OCI-LY7 (cell line): ENCODE data around the gene DCAF8. TPM values are rescaled to one million over a fixed set of nuclear protein-coding genes. Genes with fewer than 3 reads are reported as not detected.
A peak's percentile ranks its signal among the peaks of the same experiment; 100 is the strongest.

Source experiments
- BruUV-seq: library from RNA; stranded (reverse); fragments of 400-500 nt; replicated peaks from 2 replicates; lab custom pipeline; 2021; lab: Mats Ljungman, UMichigan
- CTCF ChIA-PET: fragments of 300-600 bp; sonication (Branson Sonifier 250); formaldehyde crosslinking; loops from one replicate; lab custom pipeline; 2022; ENCODE audit warnings: antibody characterized with exemption; ENCODE audit not compliant: unreplicated experiment; lab: Charles Lee
- POLR2A ChIA-PET: fragments of 300-600 bp; sonication (Branson Sonifier 250); formaldehyde crosslinking; loops from one replicate; lab custom pipeline; 2022; ENCODE audit warnings: antibody characterized with exemption; lab: Charles Lee
- DNase-seq: peaks from one replicate; pipeline ENCODE4 v3.0.0-alpha.2; 2015; ENCODE audit warnings: low spot score
- H2AFZ ChIP-seq: fragments of 200-600 bp; sonication (generic), shearing (Covaris generic); 2 replicates; pipeline ENCODE4 v1.6.1; 2014; ENCODE audit warnings: mild to moderate bottlenecking, antibody characterized with exemption, low read length, moderate library complexity
- H3K27ac ChIP-seq: fragments of 200-600 bp; sonication (generic); 2 replicates; pipeline ENCODE4 v1.5.1; 2014; ENCODE audit warnings: mixed run types, low read depth, mild to moderate bottlenecking, moderate library complexity, low read length, inconsistent platforms; ENCODE audit not compliant: poor library complexity, severe bottlenecking
- H3K36me3 ChIP-seq: fragments of 200-600 bp; sonication (generic); 2 replicates; pipeline ENCODE4 v1.6.1; 2014; ENCODE audit warnings: mild to moderate bottlenecking, antibody characterized with exemption, low read length, moderate library complexity, mixed read lengths; ENCODE audit not compliant: insufficient read depth
- H3K4me1 ChIP-seq: fragments of 200-600 bp; sonication (generic); 2 replicates; pipeline ENCODE4 v1.5.1; 2014; ENCODE audit warnings: mild to moderate bottlenecking, low read length; ENCODE audit not compliant: insufficient read depth, poor library complexity, severe bottlenecking
- H3K4me2 ChIP-seq: fragments of 200-600 bp; sonication (generic); 2 replicates; pipeline ENCODE4 v1.6.1; 2014; ENCODE audit warnings: mild to moderate bottlenecking, low read length
- H3K4me3 ChIP-seq: fragments of 200-600 bp; sonication (generic); 2 replicates; pipeline ENCODE4 v1.5.1; 2014; ENCODE audit warnings: mild to moderate bottlenecking, low read depth, low read length; ENCODE audit not compliant: poor library complexity, severe bottlenecking
- H3K79me2 ChIP-seq: fragments of 200-600 bp; sonication (generic); 2 replicates; pipeline ENCODE4 v1.6.1; 2016; ENCODE audit warnings: low read depth, mild to moderate bottlenecking, low read length, moderate library complexity, mixed read lengths; ENCODE audit not compliant: insufficient read depth
- H3K9me2 ChIP-seq: fragments of 200-600 bp; sonication (generic); 2 replicates; pipeline ENCODE4 v1.6.1; 2016; ENCODE audit warnings: mild to moderate bottlenecking, low read length, mixed read lengths; ENCODE audit not compliant: insufficient read depth
- H3K9me3 ChIP-seq: fragments of 200-600 bp; sonication (generic); 2 replicates; pipeline ENCODE4 v1.6.1; 2014; ENCODE audit warnings: mild to moderate bottlenecking, mixed run types, low read length, mixed read lengths
- H4K20me1 ChIP-seq: fragments of 200-600 bp; sonication (generic); 2 replicates; pipeline ENCODE4 v1.6.1; 2014; ENCODE audit warnings: mild to moderate bottlenecking, antibody characterized with exemption, low read length, moderate library complexity, mixed read lengths; ENCODE audit not compliant: insufficient read depth
- CTCF ChIP-seq: fragments of 200-600 bp; sonication (generic); conservative IDR thresholded peaks from 2 replicates; pipeline ENCODE4 v1.5.1; 2014; ENCODE audit warnings: mild to moderate bottlenecking, antibody characterized with exemption, low read length, moderate library complexity, mixed read lengths
- EZH2phosphoT487 ChIP-seq: fragments of 200-600 bp; sonication (generic); IDR thresholded peaks from 2 replicates; pipeline ENCODE4 v1.6.1; 2018; ENCODE audit warnings: low read depth, borderline replicate concordance, mild to moderate bottlenecking, mixed run types, antibody characterized with exemption, low read length, moderate library complexity, mixed read lengths
- intact Hi-C: fragments of 100-400 bp; cut with micrococcal nuclease; formaldehyde crosslinking; loops from one replicate; pipeline ENCODE4 v1.10.0; 2022; ENCODE audit not compliant: unreplicated experiment
- total RNA-seq, 2 experiments: library from RNA; depleted of rRNA in 1 of 2; stranded (reverse); fragments of >200 nt in 1 of 2; shearing (Covaris generic) in 1 of 2; gene quantifications; 2 replicates each; pipeline ENCODE4 v1.2.3, GENCODE V29; 2014 to 2022

The DCAF8 gene
- total RNA-seq, 2 experiments from 2014 or later, result 118 to 139 TPM

GRCh38 chr1:160285506-160285905, 23.2 kb upstream of the DCAF8 start:
- Histone ChIP-seq H3K4me2 (peak overlapping the region; percentile 82), H3K4me3 (peak overlapping the region; percentile 77), H3K4me1 (peaks cover 9% of the 10 kb centered on the region), H3K9me3 (no peaks in the 10 kb centered on the region), H4K20me1 (no peaks in the 10 kb centered on the region), H3K36me3 (peaks cover 46% of the 10 kb centered on the region), H3K9me2 (no peaks in the 10 kb centered on the region), H3K79me2 (peaks cover 7% of the 10 kb centered on the region; the same call in 1 of the 2 replicates), H2AFZ (peak overlapping the region; percentile 48; the same call in 1 of the 2 replicates), H3K27ac (no peak overlapping the region)
- DNase-seq, result no peak
- ChIA-PET POLR2A (interaction anchor here (0.7 to 2.1 kb wide), 9 partner anchors 10 to 188 kb away, joined by 3 to 14 read pairs (median 5); partner anchors contain the start of genes DCAF8 and PEA15), CTCF (interaction anchor here (0.6 to 1.0 kb wide), 2 partner anchors 92 to 386 kb away, joined by 3 to 5 read pairs; no protein-coding TSS in a partner anchor)
- TF ChIP-seq EZH2phosphoT487, result no peak
- TF ChIP-seq CTCF, result no peak
- intact Hi-C loops, result loop anchor here (1.0 to 2.0 kb wide), 2 partner anchors 57 to 184 kb away; partner anchors contain the start of genes COPA and NCSTN
- BruUV-seq, result no TSS peak

- Histone ChIP-seq H3K27ac (peak within 1 kb of the TSS; percentile 25), H3K79me2 (peaks cover 7% of the 10 kb centered on the region; the same call in 1 of the 2 replicates), H2AFZ (peak within 1 kb of the TSS; percentile 48; the same call in 1 of the 2 replicates), H3K9me2 (no peaks in the 10 kb centered on the region), H3K4me3 (peak within 1 kb of the TSS; percentile 77), H4K20me1 (no peaks in the 10 kb centered on the region), H3K4me1 (peaks cover 9% of the 10 kb centered on the region), H3K36me3 (peaks cover 46% of the 10 kb centered on the region), H3K4me2 (peak within 1 kb of the TSS; percentile 82), H3K9me3 (no peaks in the 10 kb centered on the region)
- CTCF ChIA-PET, result interaction anchor here (1.0 kb wide), 1 partner anchor 92 kb away, joined by 5 read pairs; no protein-coding TSS in a partner anchor
- no TSS peak for BruUV-seq
- intact Hi-C loops, result loop anchor here (1.0 to 2.0 kb wide), 2 partner anchors 58 to 184 kb away; partner anchors contain the start of genes COPA and NCSTN
- DNase-seq, result peak; percentile 91
- no peak for TF ChIP-seq EZH2phosphoT487
- TF ChIP-seq CTCF, result no peak
- POLR2A ChIA-PET, result interaction anchor here (0.7 to 2.1 kb wide), 14 partner anchors 10 to 187 kb away, joined by 3 to 14 read pairs (median 4); partner anchors contain the start of genes DCAF8, NCSTN and PEA15
These were observed 22.5 kb upstream of the DCAF8 start, which contains the start of gene PEX19 for GRCh38 chr1:160284782-160285344. Gene PEX19 (minus strand): TSS chr1:160285133. CDS start chr1:160285124, 9 bp downstream.
